ENCODE data around the gene TMEM82.

- TF ChIP-seq CTCF (conservative IDR thresholded peaks at IDR 0.05; ENCODE audit: low read depth in 2 of 2) (no peak), EZH2phosphoT487 (IDR thresholded peaks at IDR 0.05; ENCODE audit: unreplicated experiment) (no peak), EZH2 (IDR thresholded peaks at IDR 0.05; ENCODE audit: low read depth, unreplicated experiment) (no peak), POLR2AphosphoS5 (IDR thresholded peaks at IDR 0.05; ENCODE audit: low read depth) (no peak), JUNB (IDR thresholded peaks at IDR 0.05; ENCODE audit: unreplicated experiment) (no peak), REST (IDR thresholded peaks at IDR 0.05; ENCODE audit: unreplicated experiment) (no peak), CREB1 (CRISPR knock-in tag; IDR thresholded peaks at IDR 0.05; ENCODE audit: low read depth) (no peak), ZNF331 (CRISPR knock-in tag; IDR thresholded peaks at IDR 0.05; ENCODE audit: low read depth) (no peak), ZNF114 (CRISPR knock-in tag; IDR thresholded peaks at IDR 0.05) (no peak), ETS1 (IDR thresholded peaks at IDR 0.05) (no peak), NANOG (IDR thresholded peaks at IDR 0.05; ENCODE audit: borderline replicate concordance) (no peak), STAT1 (IDR thresholded peaks at IDR 0.05; ENCODE audit: unreplicated experiment) (no peak)
Observed at GRCh38 chr1:15748264-15748663, 6.0 kb downstream of the TMEM82 start.

Measured in GM23338 (cell line).